Activated CD8-positive, alpha-beta memory T cell treated with anti-CD3 and anti-CD28 coated beads, Interleukin-2, amount 10 ng/mL, durations not matched to agents 7 days and 5 days (primary cell): ENCODE data around the gene ME1. TPM values are rescaled to one million over a fixed set of nuclear protein-coding genes. Genes with fewer than 3 reads are reported as not detected.

Experiments
- ATAC-seq: fragments of 150-1000 bp; cut with Tn5 transposase; one replicate; pipeline ENCODE4 v1.10.0; 2021; ENCODE audit warnings: moderate library complexity
- CTCF ChIA-PET: fragments of 350-600 bp; sonication (Branson Sonifier 250); formaldehyde crosslinking; loops from one replicate; lab custom pipeline; 2021; ENCODE audit warnings: antibody characterized with exemption; lab: Charles Lee
- DNase-seq: peaks from one replicate; pipeline ENCODE4 v3.0.0-alpha.2; 2020
- H3K27ac Mint-ChIP-seq: one replicate; pipeline ENCODE4 v1.8.0; 2021; ENCODE audit warnings: mild to moderate bottlenecking, mixed read lengths
- H3K27me3 Mint-ChIP-seq: one replicate; pipeline ENCODE4 v1.8.0; 2021; ENCODE audit warnings: mixed read lengths
- H3K36me3 Mint-ChIP-seq: one replicate; pipeline ENCODE4 v1.8.0; 2021; ENCODE audit warnings: mild to moderate bottlenecking, mixed read lengths
- H3K4me1 Mint-ChIP-seq: one replicate; pipeline ENCODE4 v1.8.0; 2021; ENCODE audit warnings: mixed read lengths
- H3K4me3 Mint-ChIP-seq: one replicate; pipeline ENCODE4 v1.8.0; 2021; ENCODE audit warnings: mild to moderate bottlenecking, moderate library complexity, mixed read lengths
- H3K9me3 Mint-ChIP-seq: one replicate; pipeline ENCODE4 v1.8.0; 2022; ENCODE audit warnings: low read depth, mixed read lengths
- total RNA-seq, 2 experiments: library from RNA; stranded (reverse); gene quantifications; one replicate each; pipeline ENCODE4 v1.2.3, GENCODE V29; 2021

ME1 gene
- total RNA-seq, 2 experiments from 2014 or later = 0.14 to 0.20 TPM

- H3K27ac Mint-ChIP-seq = no peak overlapping the region
Measured at GRCh38 chr6:83176246-83176645, 254.6 kb downstream of the ME1 start.

GRCh38 chr6:83169511-83169910 is 261.3 kb downstream of the ME1 start:
- CTCF ChIA-PET = interaction anchor here (0.6 kb wide), 1 partner anchor 63 kb away, joined by 3 read pairs; no protein-coding TSS in a partner anchor
- H3K9me3 Mint-ChIP-seq = no peaks in the 10 kb centered on the region
- H3K4me1 Mint-ChIP-seq = no peaks in the 10 kb centered on the region
- ATAC-seq (no peak), DNase-seq (no peak)
- peaks cover 53% of the 10 kb centered on the region for H3K36me3 Mint-ChIP-seq
- H3K4me3 Mint-ChIP-seq = no peak overlapping the region
- no peak overlapping the region for H3K27ac Mint-ChIP-seq
- no peaks in the 10 kb centered on the region for H3K27me3 Mint-ChIP-seq

More at GRCh38 chr6:83176246-83176645, 254.6 kb downstream of the ME1 start:
- DNase-seq (no peak), ATAC-seq (no peak)
- Mint-ChIP-seq H3K27me3 (no peaks in the 10 kb centered on the region), H3K36me3 (peaks cover 18% of the 10 kb centered on the region), H3K4me3 (no peak overlapping the region), H3K4me1 (peaks cover 2% of the 10 kb centered on the region), H3K9me3 (no peaks in the 10 kb centered on the region)
- CTCF ChIA-PET = no interaction called here

GRCh38 chr6:83169106-83169505 is 261.7 kb downstream of the ME1 start:
- no peak overlapping the region for H3K4me3 Mint-ChIP-seq
- DNase-seq (no peak), ATAC-seq (no peak)
- no peaks in the 10 kb centered on the region for H3K27me3 Mint-ChIP-seq
- CTCF ChIA-PET = interaction anchor here (0.6 kb wide), 1 partner anchor 63 kb away, joined by 3 read pairs; no protein-coding TSS in a partner anchor
- H3K27ac Mint-ChIP-seq = no peak overlapping the region
- H3K4me1 Mint-ChIP-seq = no peaks in the 10 kb centered on the region
- peaks cover 54% of the 10 kb centered on the region for H3K36me3 Mint-ChIP-seq
- no peaks in the 10 kb centered on the region for H3K9me3 Mint-ChIP-seq

- H3K36me3 Mint-ChIP-seq = peaks cover 54% of the 10 kb centered on the region
- no peak for DNase-seq
Measured at GRCh38 chr6:83168556-83168955, 262.3 kb downstream of the ME1 start.

GRCh38 chr6:83167726-83168278 is 263.0 kb downstream of the ME1 start:
- Mint-ChIP-seq H3K4me1 (no peaks in the 10 kb centered on the region), H3K27ac (no peak overlapping the region)
- CTCF ChIA-PET = interaction anchor here (1.0 to 1.6 kb wide), 2 partner anchors 17 to 102 kb away, joined by 3 to 5 read pairs; partner anchors contain the start of gene UBE3D

More at GRCh38 chr6:83168556-83168955, 262.3 kb downstream of the ME1 start:
- no peak for ATAC-seq
- Mint-ChIP-seq H3K9me3 (no peaks in the 10 kb centered on the region), H3K4me1 (no peaks in the 10 kb centered on the region), H3K27ac (no peak overlapping the region), H3K4me3 (no peak overlapping the region), H3K27me3 (no peaks in the 10 kb centered on the region)
- CTCF ChIA-PET = no interaction called here

More at GRCh38 chr6:83167726-83168278, 263.0 kb downstream of the ME1 start:
- Mint-ChIP-seq H3K27me3 (no peaks in the 10 kb centered on the region), H3K4me3 (no peak overlapping the region), H3K9me3 (no peaks in the 10 kb centered on the region), H3K36me3 (peaks cover 54% of the 10 kb centered on the region)
- DNase-seq = no peak
- no peak for ATAC-seq

Other genes starting within 250 kb of the ME1 start
- 10 to 100 TPM; 11.5 to 14.7 TPM for gene PGM3, start 237.8 kb downstream of the ME1 start, total RNA-seq
- 1 to 10 TPM in 1 of 2 experiments, under 1 TPM in 1; 0.91 to 1.3 TPM for gene RWDD2A, start 237.7 kb downstream of the ME1 start, total RNA-seq
- not detected for gene PRSS35, start 81.5 kb upstream of the ME1 start, total RNA-seq